Neural cell (in vitro differentiated cells): ENCODE data around the gene FCRL5. TPM values are rescaled to one million over a fixed set of nuclear protein-coding genes. Genes with fewer than 3 reads are reported as not detected.

Source experiments
- H2AFZ ChIP-seq: fragments of 200-600, 300-800 bp; sonication (generic), shearing (Covaris generic); 2 replicates; pipeline ENCODE4 v1.6.0; 2014; ENCODE audit warnings: low read depth, mild to moderate bottlenecking, antibody characterized with exemption, low read length, moderate library complexity
- H3F3A ChIP-seq: fragments of 200-600 bp; shearing (Covaris generic); 2 replicates; pipeline ENCODE4 v1.6.1; 2016; ENCODE audit warnings: mild to moderate bottlenecking, moderate library complexity, mixed read lengths, antibody characterized with exemption, low read length; ENCODE audit not compliant: insufficient read depth, poor library complexity, severe bottlenecking
- H3K27ac ChIP-seq: fragments of 200-600, 300-800 bp; sonication (generic), shearing (Covaris generic); 2 replicates; pipeline ENCODE4 v1.5.1; 2014; ENCODE audit warnings: mild to moderate bottlenecking, low read length, moderate library complexity
- H3K27me3 ChIP-seq: fragments of 300-800, 200-600 bp; sonication (generic), shearing (Covaris generic); 2 replicates; pipeline ENCODE4 v1.6.0; 2014; ENCODE audit warnings: mild to moderate bottlenecking, low read depth, low read length, moderate library complexity; ENCODE audit not compliant: insufficient read depth
- H3K36me3 ChIP-seq: fragments of 300-800, 200-600 bp; sonication (generic), shearing (Covaris generic); 2 replicates; pipeline ENCODE4 v1.5.1; 2014; ENCODE audit warnings: mild to moderate bottlenecking, antibody characterized with exemption, low read length, moderate library complexity; ENCODE audit not compliant: insufficient read depth
- H3K4me2 ChIP-seq: fragments of 300-800, 200-600 bp; sonication (generic), shearing (Covaris generic); 2 replicates; pipeline ENCODE4 v1.6.0; 2014; ENCODE audit warnings: mild to moderate bottlenecking, low read length
- H3K4me3 ChIP-seq: fragments of 300-800, 200-600 bp; sonication (generic), shearing (Covaris generic); 2 replicates; pipeline ENCODE4 v1.5.1; 2014; ENCODE audit warnings: mild to moderate bottlenecking, low read length, moderate library complexity
- H3K79me2 ChIP-seq: fragments of 200-600 bp; shearing (Covaris generic); replicated peaks from 2 replicates; pipeline ENCODE4 v1.6.0; 2014; ENCODE audit warnings: mild to moderate bottlenecking, low read length, moderate library complexity; ENCODE audit not compliant: insufficient read depth
- H3K9ac ChIP-seq: fragments of 300-800, 200-600 bp; sonication (generic), shearing (Covaris generic); 2 replicates; pipeline ENCODE4 v1.6.1; 2016; ENCODE audit warnings: mild to moderate bottlenecking, low read length, mixed read lengths
- H3K9me2 ChIP-seq: fragments of 200-600 bp; shearing (Covaris generic); 2 replicates; pipeline ENCODE4 v1.6.1; 2016; ENCODE audit warnings: mild to moderate bottlenecking, low read length, mixed read lengths; ENCODE audit not compliant: insufficient read depth
- H3K9me3 ChIP-seq: fragments of 200-600, 300-800 bp; sonication (generic), shearing (Covaris generic); 2 replicates; pipeline ENCODE4 v1.6.1; 2016; ENCODE audit warnings: mild to moderate bottlenecking, mixed run types, low read length, moderate library complexity, mixed read lengths
- H4K20me1 ChIP-seq: fragments of 200-600 bp; shearing (Covaris generic); 2 replicates; pipeline ENCODE4 v1.6.1; 2016; ENCODE audit warnings: mild to moderate bottlenecking, mixed run types; ENCODE audit not compliant: insufficient read depth
- EP300 ChIP-seq: fragments of 450-650 bp; conservative IDR thresholded peaks from 2 replicates; pipeline ENCODE4 v1.6.1; 2014; ENCODE audit warnings: antibody characterized with exemption, mild to moderate bottlenecking, moderate library complexity; ENCODE audit not compliant: poor library complexity, severe bottlenecking
- EZH2 ChIP-seq: fragments of 200-600, 300-800 bp; shearing (Covaris generic), sonication (generic); IDR thresholded peaks from 2 replicates; pipeline ENCODE4 v1.6.1; 2014; ENCODE audit warnings: antibody characterized with exemption, low read length, borderline replicate concordance, mild to moderate bottlenecking; ENCODE audit not compliant: insufficient read depth, poor library complexity, severe bottlenecking
- MXI1 ChIP-seq: fragments of 450-650 bp; conservative IDR thresholded peaks from 2 replicates; pipeline ENCODE4 v1.6.1; 2014; ENCODE audit warnings: antibody characterized with exemption, mild to moderate bottlenecking; ENCODE audit not compliant: poor library complexity, severe bottlenecking
- POLR2AphosphoS5 ChIP-seq: IDR thresholded peaks from 2 replicates; pipeline ENCODE4 v1.6.1; 2012
- RAD21 ChIP-seq: fragments of 450-650 bp; conservative IDR thresholded peaks from 2 replicates; pipeline ENCODE4 v1.6.1; 2014; ENCODE audit warnings: antibody characterized with exemption, mild to moderate bottlenecking, moderate library complexity
- REST ChIP-seq: IDR thresholded peaks from 2 replicates; pipeline ENCODE4 v1.6.1; 2012; ENCODE audit warnings: borderline replicate concordance
- SMC3 ChIP-seq: fragments of 450-650 bp; conservative IDR thresholded peaks from 2 replicates; pipeline ENCODE4 v1.6.1; 2014; ENCODE audit warnings: antibody characterized with exemption, mild to moderate bottlenecking, moderate library complexity; ENCODE audit not compliant: poor library complexity
- TAF1 ChIP-seq: IDR thresholded peaks from 2 replicates; pipeline ENCODE4 v1.6.1; 2012; ENCODE audit warnings: low read depth
- polyA plus RNA-seq: library from polyadenylated mRNA; depleted of rRNA; stranded (reverse); fragments of >200 nt; gene quantifications from 2 replicates; pipeline ENCODE4 v1.2.3, GENCODE V29; 2014
- TF ChIP-seq, protein P1 (sequence below): fragments of 450-650 bp; IDR thresholded peaks from 2 replicates; pipeline ENCODE4 v1.5.1; 2014; ENCODE audit warnings: antibody characterized with exemption, mild to moderate bottlenecking, moderate library complexity; ENCODE audit not compliant: poor library complexity, severe bottlenecking

Gene FCRL5
- polyA plus RNA-seq, 1 donor from 2014 or later, result not detected

DNA sequence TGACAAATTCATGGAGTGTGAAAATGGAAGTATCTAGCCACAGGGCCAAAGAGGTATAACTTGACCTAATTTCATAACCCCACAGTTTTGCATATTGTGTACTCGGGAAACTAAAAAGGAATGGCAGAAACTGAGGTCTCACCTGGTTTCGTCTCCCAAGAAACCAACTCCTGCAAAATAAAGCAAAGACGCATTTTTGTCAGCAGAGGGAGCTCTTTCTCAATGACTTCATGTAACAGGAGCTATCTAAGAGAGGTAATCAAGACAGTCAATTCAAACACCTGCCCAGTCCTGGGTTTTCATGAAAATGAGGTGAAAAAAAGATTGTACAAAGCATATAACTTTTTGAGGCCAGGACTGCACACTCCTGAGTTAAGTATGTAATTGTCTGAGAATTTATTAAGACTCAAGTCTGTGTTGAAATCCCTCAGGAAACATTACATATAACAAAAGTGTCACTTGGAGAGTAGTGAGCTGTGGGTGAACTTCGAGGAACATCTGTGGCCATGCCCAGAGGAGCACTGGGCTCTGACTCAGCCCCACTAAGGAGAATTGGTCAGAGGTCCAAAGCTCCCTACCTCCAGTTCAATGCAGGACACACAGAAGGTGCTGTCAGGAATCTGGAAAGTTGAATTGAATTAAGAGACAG lies 28.0 kb upstream of the FCRL5 start:
- Histone ChIP-seq H3K79me2 (no peaks in the 10 kb centered on the region), H3K9ac (no peak overlapping the region), H3K9me3 (no peaks in the 10 kb centered on the region), H3K4me3 (no peak overlapping the region), H4K20me1 (no peaks in the 10 kb centered on the region), H3F3A (no peaks in the 10 kb centered on the region), H3K9me2 (no peaks in the 10 kb centered on the region), H3K4me2 (no peak overlapping the region), H3K36me3 (no peaks in the 10 kb centered on the region), H3K27me3 (no peaks in the 10 kb centered on the region), H3K27ac (no peak overlapping the region), H2AFZ (no peak overlapping the region)
- TF ChIP-seq EZH2 (no peak), TAF1 (no peak), RAD21 (peak; percentile 76), REST (no peak), EP300 (no peak), POLR2AphosphoS5 (no peak), SMC3 (peak; percentile 89), MXI1 (no peak)
- TF ChIP-seq, protein P1, sequence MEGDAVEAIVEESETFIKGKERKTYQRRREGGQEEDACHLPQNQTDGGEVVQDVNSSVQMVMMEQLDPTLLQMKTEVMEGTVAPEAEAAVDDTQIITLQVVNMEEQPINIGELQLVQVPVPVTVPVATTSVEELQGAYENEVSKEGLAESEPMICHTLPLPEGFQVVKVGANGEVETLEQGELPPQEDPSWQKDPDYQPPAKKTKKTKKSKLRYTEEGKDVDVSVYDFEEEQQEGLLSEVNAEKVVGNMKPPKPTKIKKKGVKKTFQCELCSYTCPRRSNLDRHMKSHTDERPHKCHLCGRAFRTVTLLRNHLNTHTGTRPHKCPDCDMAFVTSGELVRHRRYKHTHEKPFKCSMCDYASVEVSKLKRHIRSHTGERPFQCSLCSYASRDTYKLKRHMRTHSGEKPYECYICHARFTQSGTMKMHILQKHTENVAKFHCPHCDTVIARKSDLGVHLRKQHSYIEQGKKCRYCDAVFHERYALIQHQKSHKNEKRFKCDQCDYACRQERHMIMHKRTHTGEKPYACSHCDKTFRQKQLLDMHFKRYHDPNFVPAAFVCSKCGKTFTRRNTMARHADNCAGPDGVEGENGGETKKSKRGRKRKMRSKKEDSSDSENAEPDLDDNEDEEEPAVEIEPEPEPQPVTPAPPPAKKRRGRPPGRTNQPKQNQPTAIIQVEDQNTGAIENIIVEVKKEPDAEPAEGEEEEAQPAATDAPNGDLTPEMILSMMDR, result peak; percentile 85

DNA sequence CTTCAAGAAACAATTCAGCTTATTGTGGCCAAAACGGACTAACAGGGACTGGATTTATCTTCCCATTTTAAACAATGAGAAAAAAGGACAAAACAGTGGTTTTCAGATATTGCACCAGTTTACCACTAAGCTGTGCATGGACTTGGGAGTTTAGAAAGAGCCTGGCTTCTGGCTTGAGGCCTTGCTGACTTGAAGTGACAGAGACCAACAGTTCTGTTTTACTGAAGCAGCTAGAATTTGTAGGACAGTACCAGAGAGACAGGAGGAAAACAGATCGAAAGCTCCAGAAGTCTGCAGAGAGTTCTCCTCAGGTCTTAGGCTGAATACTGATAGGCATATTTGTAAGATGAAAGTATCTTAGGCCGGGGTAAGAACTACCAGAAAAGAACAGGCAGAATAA lies 25.1 kb upstream of the FCRL5 start:
- Histone ChIP-seq H4K20me1 (no peaks in the 10 kb centered on the region), H3K4me3 (no peak overlapping the region), H3F3A (no peaks in the 10 kb centered on the region), H3K9ac (no peak overlapping the region), H3K27ac (no peak overlapping the region), H3K4me2 (no peak overlapping the region), H3K9me2 (no peaks in the 10 kb centered on the region), H3K27me3 (no peaks in the 10 kb centered on the region), H2AFZ (no peak overlapping the region), H3K79me2 (no peaks in the 10 kb centered on the region), H3K9me3 (no peaks in the 10 kb centered on the region), H3K36me3 (no peaks in the 10 kb centered on the region)
- TF ChIP-seq SMC3, result no peak
- no peak for TF ChIP-seq EP300
- TF ChIP-seq POLR2AphosphoS5, result no peak
- TF ChIP-seq, protein P1, result no peak
- no peak for TF ChIP-seq RAD21
- TF ChIP-seq EZH2, result no peak
- no peak for TF ChIP-seq MXI1
